H1 (cell line): Measurements from ENCODE around the gene TTLL5. TPM values are rescaled to one million over a fixed set of nuclear protein-coding genes. Genes with fewer than 3 reads are reported as not detected.

Source experiments
- E2F6 ChIP-seq: IDR thresholded peaks from 2 replicates; pipeline ENCODE4 v1.6.1; 2012; ENCODE audit warnings: inconsistent platforms
- TCF12 ChIP-seq: IDR thresholded peaks from 2 replicates; pipeline ENCODE4 v1.6.1; 2011; ENCODE audit warnings: low read depth, mild to moderate bottlenecking, low read length
- polyA plus RNA-seq, 7 experiments: library from polyadenylated mRNA; depleted of rRNA in 3 of 7; stranded (reverse) in 5 of 7; unstranded in 2 of 7; fragments of >200 nt in 5 of 7; fragments of 200-250 nt in 2 of 7; gene quantifications; 1 replicate in 5 of 7; 2 replicates in 1 of 7; 4 replicates in 1 of 7; pipeline versions ENCODE4 v1.2.1 to v1.2.3, GENCODE V29; 2011 to 2013; ENCODE audit warnings: missing spikeins in 2 of 7, mixed read lengths in 2 of 7
- total RNA-seq: library from RNA; stranded (reverse); fragmentation: NEBNext Ultra II Directional; extraction: Animal tissue kit (Norgen Biotek cat#: 25700); gene quantifications from 2 replicates; pipeline ENCODE4 v1.2.1, GENCODE V29; 2021

Gene TTLL5
- total and polyA plus RNA-seq, 2 of the 8 experiments (the other 6 are each of a cell fraction or from before 2014, with no cell fraction given) = 16.1 to 45.9 TPM

- TF ChIP-seq E2F6 (peak; percentile 10; the same call in 1 of the 2 replicates), TCF12 (no peak)
- TF ChIP-seq, all 59 proteins: peak for 4
Measured at GRCh38 chr14:75981426-75982265, 320.6 kb downstream of the TTLL5 start, which contains the start of gene TGFB3 (continued).
